MM.1S (cell line): Measurements from ENCODE around the gene CTNNA2.

Experiments used
- CTCF ChIP-seq: fragments of 300-600 bp; sonication (generic); IDR thresholded peaks from 2 replicates; pipeline ENCODE4 v1.5.1; 2016; ENCODE audit warnings: antibody characterized with exemption, low read length, mixed read lengths
- EZH2 ChIP-seq: fragments of 300-600 bp; sonication (generic); optimal IDR thresholded peaks from 2 replicates; pipeline ENCODE3; 2017; ENCODE audit warnings: low read depth, mild to moderate bottlenecking, antibody characterized with exemption, low read length, mixed read lengths
- EZH2phosphoT487 ChIP-seq: fragments of 300-600 bp; sonication (generic); IDR thresholded peaks from 2 replicates; pipeline ENCODE4 v1.6.1; 2018; ENCODE audit warnings: antibody characterized with exemption, low read length

- TF ChIP-seq EZH2 (no peak), CTCF (no peak), EZH2phosphoT487 (no peak)
Observed at GRCh38 chr2:80469428-80469827, 956.6 kb downstream of the CTNNA2 start.
